K562 (cell line): ENCODE measurements around the gene TMEM178A. TPM values are rescaled to one million over a fixed set of nuclear protein-coding genes. Genes with fewer than 3 reads are reported as not detected.

Experiments
- polyA plus RNA-seq, 8 experiments: library from polyadenylated mRNA; depleted of rRNA in 4 of 8; stranded (reverse) in 5 of 8; unstranded in 3 of 8; fragments of >200 nt; fragmentation: Nextera tagmentation in 2 of 8; fragmentation: Illumina TruSeq in 1 of 8; extraction: Ambion mirVana in 2 of 8; extraction: Trizol in 1 of 8; gene quantifications; 2 replicates each; pipeline versions ENCODE4 v1.2.1 to v1.2.3, GENCODE V29; 2011 to 2014; ENCODE audit warnings: inconsistent platforms in 1 of 8, missing spikeins in 1 of 8
- total RNA-seq, 7 experiments: library from RNA; depleted of rRNA in 6 of 7; stranded (reverse); fragments of >200 nt in 6 of 7; fragmentation: Illumina TruSeq in 2 of 7; extraction: Trizol in 2 of 7; gene quantifications; 2 replicates each; pipeline versions ENCODE4 v1.2.1 to v1.2.3, GENCODE V29; 2011 to 2021; ENCODE audit warnings: low replicate concordance in 1 of 7

Gene TMEM178A
- total and polyA plus RNA-seq, 9 of the 15 experiments (the other 6 are each of a cell fraction or from before 2014, with no cell fraction given): 0.04 to 0.17 TPM; not detected in 7

Other genes with a start within 250 kb of the TMEM178A start
- 22.6 and 24.4 TPM in 2 replicates for gene MAP4K3, start 228.6 kb upstream of the TMEM178A start, total RNA-seq (2014; rRNA removed)
- 27.8 and 30.0 TPM in 2 replicates for gene MAP4K3, start 228.6 kb upstream of the TMEM178A start, total RNA-seq (2014; rRNA removed; fragmentation: Illumina TruSeq; extraction: Trizol)
- 22.1 and 27.0 TPM in 2 replicates for gene MAP4K3, start 228.6 kb upstream of the TMEM178A start, total RNA-seq (2015; rRNA removed; fragmentation: Illumina TruSeq; extraction: Trizol)
- gene MAP4K3, start 228.6 kb upstream of the TMEM178A start, total RNA-seq (2021): 16.9 and 22.2 TPM in 2 replicates
- gene MAP4K3, start 228.6 kb upstream of the TMEM178A start, polyA plus RNA-seq (2011; rRNA removed): 16.6 and 18.0 TPM in 2 replicates
- 10.6 and 13.4 TPM in 2 replicates for gene MAP4K3, start 228.6 kb upstream of the TMEM178A start, polyA plus RNA-seq (2014; fragmentation: Illumina TruSeq; extraction: Trizol)
- 1 to 10 TPM; 3.1 to 4.4 TPM for gene MAP4K3, start 228.6 kb upstream of the TMEM178A start, polyA plus RNA-seq (2014; fragmentation: Nextera tagmentation; extraction: Ambion mirVana)
- gene MAP4K3, start 228.6 kb upstream of the TMEM178A start, polyA plus RNA-seq (2014; rRNA removed): 8.2 and 11.7 TPM in 2 replicates
- 13.8 and 17.3 TPM in 2 replicates for gene THUMPD2, start 113.3 kb downstream of the TMEM178A start, total RNA-seq (2014; rRNA removed)
- gene THUMPD2, start 113.3 kb downstream of the TMEM178A start, total RNA-seq (2014; rRNA removed; fragmentation: Illumina TruSeq; extraction: Trizol): 35.0 and 39.8 TPM in 2 replicates
- 30.6 and 31.9 TPM in 2 replicates for gene THUMPD2, start 113.3 kb downstream of the TMEM178A start, total RNA-seq (2015; rRNA removed; fragmentation: Illumina TruSeq; extraction: Trizol)
- gene THUMPD2, start 113.3 kb downstream of the TMEM178A start, total RNA-seq (2021): 18.1 and 18.8 TPM in 2 replicates
- 34.7 and 40.4 TPM in 2 replicates for gene THUMPD2, start 113.3 kb downstream of the TMEM178A start, polyA plus RNA-seq (2011; rRNA removed)
- gene THUMPD2, start 113.3 kb downstream of the TMEM178A start, polyA plus RNA-seq (2014; fragmentation: Illumina TruSeq; extraction: Trizol): 22.3 and 24.0 TPM in 2 replicates
- 10 to 100 TPM in 1 of 2 experiments, 1 to 10 TPM in 1; 9.6 to 15.1 TPM for gene THUMPD2, start 113.3 kb downstream of the TMEM178A start, polyA plus RNA-seq (2014; fragmentation: Nextera tagmentation; extraction: Ambion mirVana)
- 30.2 and 30.7 TPM in 2 replicates for gene THUMPD2, start 113.3 kb downstream of the TMEM178A start, polyA plus RNA-seq (2014; rRNA removed)